GM10266 (cell line): Measurements from ENCODE around the gene STK10.

Experiments
- DNase-seq: peaks from one replicate; pipeline ENCODE4 v3.0.0; 2012; ENCODE audit errors: extremely low spot score
- TF ChIP-seq, protein P1 (sequence below): IDR thresholded peaks from 2 replicates; pipeline ENCODE4 v1.5.1; 2012; ENCODE audit warnings: mild to moderate bottlenecking, low read depth; ENCODE audit not compliant: control insufficient read depth, insufficient read depth; ENCODE audit errors: missing control alignments

The STK10 gene

GRCh38 chr5:172101547-172102217 lies 86.3 kb downstream of the STK10 start:
- no peak for DNase-seq
- TF ChIP-seq, protein P1, sequence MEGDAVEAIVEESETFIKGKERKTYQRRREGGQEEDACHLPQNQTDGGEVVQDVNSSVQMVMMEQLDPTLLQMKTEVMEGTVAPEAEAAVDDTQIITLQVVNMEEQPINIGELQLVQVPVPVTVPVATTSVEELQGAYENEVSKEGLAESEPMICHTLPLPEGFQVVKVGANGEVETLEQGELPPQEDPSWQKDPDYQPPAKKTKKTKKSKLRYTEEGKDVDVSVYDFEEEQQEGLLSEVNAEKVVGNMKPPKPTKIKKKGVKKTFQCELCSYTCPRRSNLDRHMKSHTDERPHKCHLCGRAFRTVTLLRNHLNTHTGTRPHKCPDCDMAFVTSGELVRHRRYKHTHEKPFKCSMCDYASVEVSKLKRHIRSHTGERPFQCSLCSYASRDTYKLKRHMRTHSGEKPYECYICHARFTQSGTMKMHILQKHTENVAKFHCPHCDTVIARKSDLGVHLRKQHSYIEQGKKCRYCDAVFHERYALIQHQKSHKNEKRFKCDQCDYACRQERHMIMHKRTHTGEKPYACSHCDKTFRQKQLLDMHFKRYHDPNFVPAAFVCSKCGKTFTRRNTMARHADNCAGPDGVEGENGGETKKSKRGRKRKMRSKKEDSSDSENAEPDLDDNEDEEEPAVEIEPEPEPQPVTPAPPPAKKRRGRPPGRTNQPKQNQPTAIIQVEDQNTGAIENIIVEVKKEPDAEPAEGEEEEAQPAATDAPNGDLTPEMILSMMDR = no peak

GRCh38 chr5:172098883-172099282 lies 89.1 kb downstream of the STK10 start:
- DNase-seq = no peak
- TF ChIP-seq, protein P1 = no peak

GRCh38 chr5:172098046-172098445 lies 90.0 kb downstream of the STK10 start:
- DNase-seq = no peak
- TF ChIP-seq, protein P1 = no peak

DNA sequence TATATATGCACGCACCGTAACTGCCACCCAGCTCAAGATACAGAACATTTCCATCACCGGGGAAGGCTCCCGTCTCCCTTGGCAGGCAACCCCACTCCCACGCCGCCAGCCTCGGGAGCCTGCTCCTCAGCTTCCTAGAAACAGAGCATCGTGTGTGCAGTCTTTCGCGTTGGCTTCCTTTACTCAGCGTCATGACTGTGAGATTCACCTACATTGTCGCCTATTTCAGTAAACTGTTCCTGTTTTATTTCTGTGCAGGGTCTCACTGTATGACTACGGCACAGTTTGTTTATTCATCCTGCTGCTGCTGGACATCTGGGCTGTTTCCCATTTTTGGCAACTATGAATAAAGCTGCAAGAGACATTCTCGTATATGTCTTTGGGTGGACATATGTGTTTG lies 90.7 kb downstream of the STK10 start:
- TF ChIP-seq, protein P1 = no peak

GRCh38 chr5:172096207-172096940 lies 91.7 kb downstream of the STK10 start:
- TF ChIP-seq, protein P1 = no peak
- no peak for DNase-seq

More for the DNA sequence above, 90.7 kb downstream of the STK10 start:
- no peak for DNase-seq

GRCh38 chr5:172095368-172096206 lies 92.4 kb downstream of the STK10 start:
- no peak for DNase-seq
- TF ChIP-seq, protein P1 = no peak
